ENCODE data around the gene TSEN54.
A peak's percentile ranks its signal among the peaks of the same experiment; 100 is the strongest.
"Not testable (repeated sequence)": the region's sequence is repeated elsewhere in the genome, so short reads cannot be mapped to it uniquely, and the experiment has no call there.

Gene TSEN54

GRCh38 chr17:75475144-75475835 lies 41.0 kb upstream of the TSEN54 start:
- no peak overlapping the region for H3K4me3 ChIP-seq (ENCODE audit: insufficient read length, low read depth)
- TF ChIP-seq YY1 (IDR thresholded peaks at IDR 0.05; ENCODE audit: insufficient read depth, insufficient read length) (no peak), ZNF274 (IDR thresholded peaks at IDR 0.05; ENCODE audit: low read depth, low read length) (no peak), SUZ12 (IDR thresholded peaks at IDR 0.05; ENCODE audit: extremely low read depth, insufficient read depth, insufficient read length) (no peak)
- no peaks in the 10 kb centered on the region for H3K9me3 ChIP-seq (ENCODE audit: insufficient read depth, low read length)
- peaks cover 15% of the 10 kb centered on the region for H3K4me1 ChIP-seq (ENCODE audit: insufficient read depth, insufficient read length)
- no peak overlapping the region for H3K9ac ChIP-seq (ENCODE audit: insufficient read length, low read depth)
- H3K27me3 ChIP-seq (ENCODE audit: insufficient read depth, insufficient read length) = no peaks in the 10 kb centered on the region
- no peak for DNase-seq (ENCODE audit: low read depth, low spot score)
- peaks cover 50% of the 10 kb centered on the region for H3K36me3 ChIP-seq (ENCODE audit: insufficient read depth, insufficient read length, low read length)

- H3K27me3 ChIP-seq (ENCODE audit: insufficient read depth, insufficient read length) = no peaks in the 10 kb centered on the region
- peaks cover 53% of the 10 kb centered on the region for H3K36me3 ChIP-seq (ENCODE audit: insufficient read depth, insufficient read length, low read length)
- H3K4me3 ChIP-seq (ENCODE audit: insufficient read length, low read depth) = no peak overlapping the region
- DNase-seq (ENCODE audit: low read depth, low spot score) = no peak
- TF ChIP-seq YY1 (IDR thresholded peaks at IDR 0.05; ENCODE audit: insufficient read depth, insufficient read length) (no peak), ZNF274 (IDR thresholded peaks at IDR 0.05; ENCODE audit: low read depth, low read length) (no peak)
- H3K9ac ChIP-seq (ENCODE audit: insufficient read length, low read depth) = no peak overlapping the region
- H3K9me3 ChIP-seq (ENCODE audit: insufficient read depth, low read length) = no peaks in the 10 kb centered on the region
- peaks cover 20% of the 10 kb centered on the region for H3K4me1 ChIP-seq (ENCODE audit: insufficient read depth, insufficient read length)
These were observed 40.5 kb upstream of the TSEN54 start for GRCh38 chr17:75475851-75476250.

GRCh38 chr17:75476271-75476671 lies 40.1 kb upstream of the TSEN54 start:
- TF ChIP-seq ZNF274 (IDR thresholded peaks at IDR 0.05; ENCODE audit: low read depth, low read length) = no peak
- no peak for TF ChIP-seq SUZ12 (IDR thresholded peaks at IDR 0.05; ENCODE audit: extremely low read depth, insufficient read depth, insufficient read length)
- no peak for TF ChIP-seq YY1 (IDR thresholded peaks at IDR 0.05; ENCODE audit: insufficient read depth, insufficient read length)
- H3K9ac ChIP-seq (ENCODE audit: insufficient read length, low read depth) = no peak overlapping the region

DNA sequence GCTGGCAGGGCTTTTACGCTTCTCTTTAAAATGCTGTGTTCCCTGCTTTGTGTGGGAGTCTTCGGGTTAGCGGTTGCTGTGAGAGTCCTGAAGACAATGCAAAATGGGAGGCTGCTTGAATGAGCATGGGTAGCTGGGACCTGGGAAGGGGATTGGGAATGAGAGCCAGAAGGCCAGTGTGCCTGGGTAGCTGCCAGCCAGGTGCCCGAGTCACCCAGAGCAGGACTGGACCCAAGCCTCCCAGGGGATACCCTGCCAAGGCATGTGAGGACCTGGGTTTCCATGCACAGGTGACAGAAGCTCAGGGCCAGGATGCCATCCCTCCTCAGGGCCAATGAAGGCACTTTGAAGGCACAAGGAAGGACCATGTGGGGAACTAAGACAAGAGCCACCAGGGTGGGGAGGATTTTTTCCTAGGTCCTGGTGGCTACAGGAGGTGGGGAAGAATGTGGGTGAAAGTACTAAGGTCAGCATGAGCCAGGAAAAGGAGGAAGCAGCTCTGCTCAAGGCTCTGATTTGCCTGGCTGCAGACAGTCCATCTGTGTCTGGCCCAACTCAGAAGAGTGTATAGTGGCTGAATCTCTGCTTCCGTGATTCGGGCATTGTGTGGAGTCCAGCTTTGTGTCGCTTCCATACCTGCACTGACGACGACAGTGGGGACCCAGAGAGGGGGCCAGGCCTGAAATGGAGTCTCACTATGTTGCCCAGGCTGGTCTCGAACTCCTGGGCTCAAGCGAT lies 39.4 kb upstream of the TSEN54 start:
- Histone ChIP-seq H3K4me1 (ENCODE audit: insufficient read depth, insufficient read length) (peaks cover 27% of the 10 kb centered on the region), H3K9me3 (ENCODE audit: insufficient read depth, low read length) (no peaks in the 10 kb centered on the region), H3K36me3 (ENCODE audit: insufficient read depth, insufficient read length, low read length) (peaks cover 50% of the 10 kb centered on the region), H3K9ac (ENCODE audit: insufficient read length, low read depth) (no peak overlapping the region), H3K27me3 (ENCODE audit: insufficient read depth, insufficient read length) (no peaks in the 10 kb centered on the region), H3K4me3 (ENCODE audit: insufficient read length, low read depth) (no peak overlapping the region)
- no peak for DNase-seq (ENCODE audit: low read depth, low spot score)
- TF ChIP-seq YY1 (IDR thresholded peaks at IDR 0.05; ENCODE audit: insufficient read depth, insufficient read length) = no peak
- TF ChIP-seq ZNF274 (IDR thresholded peaks at IDR 0.05; ENCODE audit: low read depth, low read length) = no peak
- no peak for TF ChIP-seq SUZ12 (IDR thresholded peaks at IDR 0.05; ENCODE audit: extremely low read depth, insufficient read depth, insufficient read length)

More at GRCh38 chr17:75476271-75476671, 40.1 kb upstream of the TSEN54 start:
- no peak for DNase-seq (ENCODE audit: low read depth, low spot score)
- Histone ChIP-seq H3K4me1 (ENCODE audit: insufficient read depth, insufficient read length) (peaks cover 22% of the 10 kb centered on the region), H3K36me3 (ENCODE audit: insufficient read depth, insufficient read length, low read length) (peaks cover 53% of the 10 kb centered on the region), H3K27me3 (ENCODE audit: insufficient read depth, insufficient read length) (no peaks in the 10 kb centered on the region), H3K9me3 (ENCODE audit: insufficient read depth, low read length) (no peaks in the 10 kb centered on the region), H3K4me3 (ENCODE audit: insufficient read length, low read depth) (no peak overlapping the region)

DNA sequence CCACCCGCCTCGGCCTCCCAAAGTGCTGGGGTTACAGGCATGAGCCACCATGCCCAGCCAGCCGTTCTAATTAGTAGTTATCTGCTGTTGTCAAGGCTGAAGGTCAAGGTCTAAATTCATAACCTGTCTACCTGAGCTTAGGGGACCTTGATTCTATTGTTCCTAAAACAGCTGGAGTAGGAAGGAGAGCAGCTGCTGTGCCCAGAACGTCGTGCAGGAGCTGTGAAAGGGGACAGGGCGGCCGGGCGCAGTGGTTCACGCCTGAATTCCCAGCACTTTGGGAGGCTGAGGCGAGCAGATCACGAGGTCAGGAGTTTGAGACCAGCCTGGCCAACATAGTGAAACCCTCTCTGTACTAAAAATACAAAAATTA lies 38.9 kb upstream of the TSEN54 start:
- peaks cover 27% of the 10 kb centered on the region for H3K4me1 ChIP-seq (ENCODE audit: insufficient read depth, insufficient read length)
- not testable (repeated sequence) for H3K27me3 ChIP-seq (ENCODE audit: insufficient read depth, insufficient read length); H3K9ac ChIP-seq (ENCODE audit: insufficient read length, low read depth); H3K9me3 ChIP-seq (ENCODE audit: insufficient read depth, low read length); H3K4me3 ChIP-seq (ENCODE audit: insufficient read length, low read depth); DNase-seq (ENCODE audit: low read depth, low spot score)
- H3K36me3 ChIP-seq (ENCODE audit: insufficient read depth, insufficient read length, low read length) = peaks cover 45% of the 10 kb centered on the region

DNA sequence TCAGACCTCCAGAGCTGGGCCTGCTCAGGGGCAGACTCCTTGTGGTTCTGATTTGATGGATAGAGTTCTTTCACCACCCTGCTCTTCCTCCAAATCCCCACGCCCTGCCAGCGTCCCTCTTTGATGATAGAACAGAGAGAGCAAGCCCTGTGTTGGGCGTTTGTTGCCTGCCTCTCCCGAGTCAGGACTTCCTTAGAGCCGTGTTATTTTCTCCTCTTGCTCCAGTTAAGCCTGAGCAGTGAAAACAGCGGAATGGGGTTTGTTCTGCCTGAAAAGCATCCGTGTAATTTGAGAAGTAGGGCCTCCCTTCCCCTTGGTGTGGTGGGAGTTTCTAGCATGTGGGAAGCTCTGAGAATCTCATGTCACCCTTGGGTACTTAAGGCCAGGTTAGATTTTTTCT lies 37.8 kb upstream of the TSEN54 start:
- TF ChIP-seq YY1 (IDR thresholded peaks at IDR 0.05; ENCODE audit: insufficient read depth, insufficient read length) (no peak), SUZ12 (IDR thresholded peaks at IDR 0.05; ENCODE audit: extremely low read depth, insufficient read depth, insufficient read length) (no peak), ZNF274 (IDR thresholded peaks at IDR 0.05; ENCODE audit: low read depth, low read length) (no peak)
- no peaks in the 10 kb centered on the region for H3K27me3 ChIP-seq (ENCODE audit: insufficient read depth, insufficient read length)
- H3K4me3 ChIP-seq (ENCODE audit: insufficient read length, low read depth) = no peak overlapping the region
- H3K36me3 ChIP-seq (ENCODE audit: insufficient read depth, insufficient read length, low read length) = peaks cover 39% of the 10 kb centered on the region
- DNase-seq (ENCODE audit: low read depth, low spot score) = no peak
- no peaks in the 10 kb centered on the region for H3K9me3 ChIP-seq (ENCODE audit: insufficient read depth, low read length)
- peak overlapping the region; percentile 63 for H3K9ac ChIP-seq (ENCODE audit: insufficient read length, low read depth)
- peaks cover 27% of the 10 kb centered on the region for H3K4me1 ChIP-seq (ENCODE audit: insufficient read depth, insufficient read length)

- Histone ChIP-seq H3K36me3 (ENCODE audit: insufficient read depth, insufficient read length, low read length) (peaks cover 27% of the 10 kb centered on the region), H3K4me3 (ENCODE audit: insufficient read length, low read depth) (no peak overlapping the region), H3K9me3 (ENCODE audit: insufficient read depth, low read length) (no peaks in the 10 kb centered on the region), H3K9ac (ENCODE audit: insufficient read length, low read depth) (no peak overlapping the region), H3K27me3 (ENCODE audit: insufficient read depth, insufficient read length) (no peaks in the 10 kb centered on the region), H3K4me1 (ENCODE audit: insufficient read depth, insufficient read length) (peaks cover 29% of the 10 kb centered on the region)
- TF ChIP-seq SUZ12 (IDR thresholded peaks at IDR 0.05; ENCODE audit: extremely low read depth, insufficient read depth, insufficient read length) (no peak), YY1 (IDR thresholded peaks at IDR 0.05; ENCODE audit: insufficient read depth, insufficient read length) (no peak), ZNF274 (IDR thresholded peaks at IDR 0.05; ENCODE audit: low read depth, low read length) (no peak)
- no peak for DNase-seq (ENCODE audit: low read depth, low spot score)
These were observed 36.0 kb upstream of the TSEN54 start for GRCh38 chr17:75480281-75480680.

All from NT2/D1 (cell line).